Muscle layer of colon (tissue), 2 donors: ENCODE data around the gene SOX10.

Source experiments
- H3K27ac ChIP-seq: one replicate; pipeline ENCODE4 v1.7.0; 2013; ENCODE audit warnings: low read depth, mild to moderate bottlenecking, low read length, moderate library complexity
- H3K27me3 ChIP-seq, 2 donors: one replicate each; pipeline ENCODE4 v1.7.0; 2013; ENCODE audit warnings: low read length in 2 of 2, mild to moderate bottlenecking in 2 of 2; ENCODE audit not compliant: insufficient read depth in 2 of 2, control insufficient read depth in 1 of 2
- H3K36me3 ChIP-seq: one replicate; pipeline ENCODE4 v1.7.0; 2013; ENCODE audit warnings: mild to moderate bottlenecking, low read length; ENCODE audit not compliant: insufficient read depth
- H3K4me1 ChIP-seq: one replicate; pipeline ENCODE4 v1.7.0; 2013; ENCODE audit warnings: mild to moderate bottlenecking, low read length; ENCODE audit not compliant: insufficient read depth
- H3K4me3 ChIP-seq, 2 donors: one replicate each; pipeline ENCODE4 v1.7.0; 2013; ENCODE audit warnings: low read length in 2 of 2, low read depth in 1 of 2, mild to moderate bottlenecking in 1 of 2, moderate library complexity in 1 of 2
- H3K9ac ChIP-seq: one replicate; pipeline ENCODE4 v1.7.0; 2013; ENCODE audit warnings: low read length
- H3K9me3 ChIP-seq: one replicate; pipeline ENCODE4 v1.7.0; 2013; ENCODE audit warnings: mild to moderate bottlenecking, low read length
- donor health status: abdominal sarcoma.
- donor health status: Adenocarcinoma of cecum.

SOX10 gene

DNA sequence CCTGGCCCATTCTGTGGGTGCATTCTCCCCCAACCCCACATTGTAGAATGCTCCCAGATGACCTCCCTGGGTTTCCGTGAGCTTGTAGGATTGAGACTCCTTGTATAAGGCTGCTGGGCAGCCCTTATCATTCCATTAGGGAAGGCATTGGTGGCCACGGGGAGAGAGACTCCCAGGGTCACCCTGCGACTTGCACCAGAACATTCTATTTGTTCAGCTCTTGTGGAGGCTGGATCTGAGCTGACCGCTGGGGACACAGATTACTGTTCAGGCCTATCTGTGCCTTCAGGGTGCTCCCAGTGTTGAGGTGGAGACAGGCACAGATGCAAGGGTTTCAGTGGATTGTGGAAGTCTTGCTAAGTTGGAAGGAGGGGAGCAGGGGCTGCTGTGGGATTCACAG, 60.4 kb downstream of the SOX10 start:
- Histone ChIP-seq H3K27ac (no peak overlapping the region), H3K9ac (no peak overlapping the region), H3K4me3 (no peak overlapping the region), H3K36me3 (peaks cover 68% of the 10 kb centered on the region), H3K27me3 (no peaks in the 10 kb centered on the region), H3K4me1 (peaks cover 7% of the 10 kb centered on the region), H3K9me3 (no peaks in the 10 kb centered on the region)
